Measurements from ENCODE around the gene NSMCE4A. TPM values are rescaled to one million over a fixed set of nuclear protein-coding genes. Genes with fewer than 3 reads are reported as not detected.
A peak's percentile ranks its signal among the peaks of the same experiment; 100 is the strongest.
"Not testable (repeated sequence)": the region's sequence is repeated elsewhere in the genome, so short reads cannot be mapped to it uniquely, and the experiment has no call there.

The NSMCE4A gene
- total RNA-seq, 2 experiments from 2014 or later: 56.3 to 56.4 TPM

DNA sequence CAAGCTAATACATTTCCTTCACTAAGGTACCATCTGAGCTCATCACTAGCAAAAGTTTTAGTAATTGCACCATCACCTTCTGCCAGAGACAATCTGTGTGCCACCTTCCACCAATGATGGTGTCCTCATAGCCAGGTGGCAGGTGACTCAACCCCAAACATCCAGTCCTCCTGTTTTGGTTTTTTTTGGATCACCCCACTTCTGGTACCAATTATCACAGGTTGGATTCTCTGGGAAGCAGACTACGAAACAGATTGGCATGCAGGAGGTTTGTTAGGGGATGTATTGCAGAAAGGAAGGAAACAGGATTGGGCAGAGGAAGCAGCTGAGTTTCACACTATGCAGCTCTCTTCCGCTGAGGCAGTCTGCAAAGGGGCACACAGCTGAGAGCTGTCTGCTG is 9.4 kb upstream of the NSMCE4A start:
- no peak for ATAC-seq
- CTCF ChIA-PET: no interaction called here
- intact Hi-C loops (cut with DNase I, micrococcal nuclease): no loop called here
- peaks cover 8% of the 10 kb centered on the region for H3K4me1 Mint-ChIP-seq
- H3K36me3 Mint-ChIP-seq (ENCODE audit: low read depth): peaks cover 5% of the 10 kb centered on the region
- H3K9me3 Mint-ChIP-seq (ENCODE audit: low read depth): peaks cover 13% of the 10 kb centered on the region
- no peak overlapping the region for H3K4me3 Mint-ChIP-seq
- H3K27me3 Mint-ChIP-seq: peaks cover 11% of the 10 kb centered on the region
- POLR2A ChIA-PET: no interaction called here
- DNase-seq: no peak
- H3K27ac Mint-ChIP-seq: no peak overlapping the region

- peaks cover 13% of the 10 kb centered on the region for H3K9me3 Mint-ChIP-seq (ENCODE audit: low read depth)
- no peak overlapping the region for H3K27ac Mint-ChIP-seq
- H3K36me3 Mint-ChIP-seq (ENCODE audit: low read depth): peaks cover 5% of the 10 kb centered on the region
- peaks cover 8% of the 10 kb centered on the region for H3K4me1 Mint-ChIP-seq
- ATAC-seq: no peak
- no peak for DNase-seq
- intact Hi-C loops (cut with DNase I, micrococcal nuclease): no loop called here
- ChIA-PET POLR2A (no interaction called here), CTCF (no interaction called here)
- peaks cover 11% of the 10 kb centered on the region for H3K27me3 Mint-ChIP-seq
- no peak overlapping the region for H3K4me3 Mint-ChIP-seq
Measured at GRCh38 chr10:121983852-121984251, 8.8 kb upstream of the NSMCE4A start.

DNA sequence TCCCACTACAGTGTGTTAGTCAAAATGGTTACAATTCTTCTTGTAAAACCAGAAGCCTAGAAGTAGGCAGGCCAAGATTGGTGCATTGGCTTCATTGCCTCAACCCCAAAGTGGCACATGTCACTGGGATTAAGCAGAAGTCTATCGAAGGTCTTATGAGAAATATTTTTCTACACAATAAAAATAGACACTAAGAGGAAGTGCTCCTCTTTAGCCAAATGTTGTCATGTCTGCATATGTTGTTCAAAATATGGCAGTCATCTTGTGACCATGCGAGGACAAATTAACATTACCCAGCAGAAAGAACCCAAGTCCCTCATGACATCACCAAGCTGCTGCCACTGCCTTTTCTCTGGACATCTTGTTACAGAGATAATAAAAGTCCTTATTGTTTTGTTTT is 6.3 kb upstream of the NSMCE4A start:
- no peaks in the 10 kb centered on the region for H3K4me1 Mint-ChIP-seq
- peaks cover 14% of the 10 kb centered on the region for H3K9me3 Mint-ChIP-seq (ENCODE audit: low read depth)
- ChIA-PET CTCF (no interaction called here), POLR2A (no interaction called here)
- DNase-seq: no peak
- ATAC-seq: no peak
- peaks cover 2% of the 10 kb centered on the region for H3K27me3 Mint-ChIP-seq
- no peak overlapping the region for H3K4me3 Mint-ChIP-seq
- H3K27ac Mint-ChIP-seq: no peak overlapping the region
- intact Hi-C loops (cut with DNase I, micrococcal nuclease): no loop called here
- H3K36me3 Mint-ChIP-seq (ENCODE audit: low read depth): peaks cover 5% of the 10 kb centered on the region

GRCh38 chr10:121978511-121978910 is 3.5 kb upstream of the NSMCE4A start:
- no peaks in the 10 kb centered on the region for H3K27me3 Mint-ChIP-seq

DNA sequence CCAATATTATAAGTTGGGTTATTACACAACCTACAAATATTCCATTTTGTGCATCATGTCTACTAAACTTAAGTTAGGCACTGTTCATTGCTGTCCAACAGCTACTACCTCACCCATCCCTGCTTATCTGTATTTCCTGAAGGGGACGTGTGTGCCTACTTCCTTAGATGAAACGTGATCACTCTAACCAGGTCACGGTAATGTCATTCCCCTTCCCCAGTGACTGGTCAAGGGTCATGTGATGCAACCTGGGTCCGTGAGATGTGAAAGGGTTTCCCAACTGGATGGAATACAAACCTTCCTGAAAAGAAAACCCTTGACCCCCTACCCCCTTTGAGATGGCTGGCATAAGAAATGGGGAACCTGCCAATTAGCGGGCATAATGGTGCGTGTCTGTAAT is 1.6 kb upstream of the NSMCE4A start:
- intact Hi-C loops (cut with DNase I, micrococcal nuclease): loop anchor here in 1 of 2 experiments (10.0 kb wide), 3 partner anchors 398 to 1178 kb away; partner anchors contain the start of genes BUB3, C10orf88 and PLEKHA1
- Mint-ChIP-seq H3K27me3 (no peaks in the 10 kb centered on the region), H3K4me3 (no peak overlapping the region), H3K9me3 (ENCODE audit: low read depth) (peaks cover 7% of the 10 kb centered on the region), H3K36me3 (ENCODE audit: low read depth) (peaks cover 15% of the 10 kb centered on the region), H3K27ac (no peak overlapping the region), H3K4me1 (peaks cover 19% of the 10 kb centered on the region)
- POLR2A ChIA-PET: no interaction called here
- CTCF ChIA-PET: no interaction called here
- no peak for DNase-seq
- ATAC-seq: no peak

More at GRCh38 chr10:121978511-121978910, 3.5 kb upstream of the NSMCE4A start:
- ATAC-seq (no peak), DNase-seq (no peak)
- intact Hi-C loops (cut with DNase I, micrococcal nuclease): loop anchor here in 1 of 2 experiments (10.0 kb wide), 3 partner anchors 396 to 1176 kb away; partner anchors contain the start of genes BUB3, C10orf88 and PLEKHA1
- Mint-ChIP-seq H3K4me3 (no peak overlapping the region), H3K27ac (no peak overlapping the region), H3K36me3 (ENCODE audit: low read depth) (peaks cover 3% of the 10 kb centered on the region), H3K4me1 (peaks cover 6% of the 10 kb centered on the region), H3K9me3 (ENCODE audit: low read depth) (peaks cover 7% of the 10 kb centered on the region)
- POLR2A ChIA-PET: no interaction called here
- CTCF ChIA-PET: no interaction called here

DNA sequence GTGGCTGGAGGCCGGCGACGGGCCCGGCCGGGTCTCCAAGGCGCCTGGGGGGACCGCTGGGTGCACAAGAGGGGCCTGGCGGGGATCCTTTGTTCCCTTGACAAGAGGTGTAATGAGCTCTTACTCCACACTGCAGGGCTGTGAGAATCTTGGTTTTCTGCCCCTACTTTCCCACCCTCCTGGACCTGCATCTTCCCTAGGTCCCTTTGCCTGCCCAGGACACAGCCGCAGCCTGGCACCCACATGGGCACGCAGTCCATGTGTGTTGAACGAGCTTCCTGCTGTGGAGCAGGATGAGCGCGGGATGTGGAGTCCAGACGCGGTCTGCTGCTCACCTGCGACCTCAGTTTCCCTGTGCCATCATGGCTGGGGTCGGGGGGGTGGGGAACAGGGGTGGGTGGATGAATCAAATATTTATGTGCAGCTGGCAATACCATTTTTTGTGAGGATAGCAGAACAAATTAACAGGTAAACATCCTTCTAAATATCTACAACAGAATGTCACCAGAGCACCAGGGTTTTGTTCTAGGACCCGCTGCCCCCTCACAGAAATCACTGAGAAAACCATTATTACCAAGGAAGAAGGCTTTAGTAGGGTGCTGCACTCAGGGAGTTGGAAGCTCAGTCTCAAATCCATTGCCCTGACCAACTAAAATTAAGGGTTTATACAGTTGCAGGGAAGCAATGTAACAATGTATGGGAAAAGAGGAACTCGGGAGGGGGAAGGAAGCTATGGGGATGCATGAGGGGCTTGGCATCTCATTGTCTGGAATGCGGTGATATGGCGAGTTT is 474 bp upstream of the NSMCE4A start:
- peaks cover 19% of the 10 kb centered on the region for H3K4me1 Mint-ChIP-seq
- ChIA-PET POLR2A (no interaction called here), CTCF (no interaction called here)
- DNase-seq (no peak), ATAC-seq (peak; percentile 17)
- H3K4me3 Mint-ChIP-seq: peak overlapping the region; percentile 81
- H3K9me3 Mint-ChIP-seq (ENCODE audit: low read depth): peaks cover 7% of the 10 kb centered on the region
- H3K27ac Mint-ChIP-seq: peak overlapping the region; percentile 42
- no peaks in the 10 kb centered on the region for H3K27me3 Mint-ChIP-seq
- intact Hi-C loops (cut with DNase I, micrococcal nuclease): loop anchor here (2.0 to 10.0 kb wide), 4 partner anchors 47 to 1179 kb away; partner anchors contain the start of genes ATE1 (in 1 of the 2), BUB3 (in 1 of the 2), C10orf88 (in 1 of the 2) and PLEKHA1 (in 1 of the 2)
- peaks cover 24% of the 10 kb centered on the region for H3K36me3 Mint-ChIP-seq (ENCODE audit: low read depth)

GRCh38 chr10:121974019-121974534 is 940 bp downstream of the NSMCE4A start:
- ATAC-seq: no peak

DNA sequence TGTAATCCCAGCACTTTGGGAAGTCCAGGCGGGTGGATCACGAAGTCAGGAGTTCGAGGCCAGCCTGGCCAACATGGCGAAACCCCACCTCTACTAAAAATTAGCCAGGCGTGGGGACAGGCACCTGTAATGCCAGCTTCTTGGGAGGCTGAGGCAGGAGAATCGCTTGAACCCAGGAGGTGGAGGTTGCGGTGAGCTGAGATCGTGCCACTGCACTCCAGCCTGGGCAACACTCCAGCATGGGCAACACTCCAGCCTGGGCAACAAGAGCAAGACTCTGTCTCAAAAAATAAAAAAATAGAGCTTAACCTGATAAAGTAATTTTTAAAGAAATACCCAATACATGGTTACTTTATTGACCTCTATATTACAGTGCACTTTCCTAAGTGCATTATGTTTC is 5.9 kb downstream of the NSMCE4A start:
- H3K4me3 Mint-ChIP-seq; H3K9me3 Mint-ChIP-seq (ENCODE audit: low read depth); POLR2A ChIA-PET; DNase-seq; ATAC-seq; H3K27ac Mint-ChIP-seq; intact Hi-C loops (cut with DNase I, micrococcal nuclease); H3K27me3 Mint-ChIP-seq: not testable (repeated sequence)
- CTCF ChIA-PET: interaction anchor here (0.8 kb wide), 1 partner anchor 285 kb away, joined by 3 read pairs; no protein-coding TSS in a partner anchor
- Mint-ChIP-seq H3K4me1 (peaks cover 16% of the 10 kb centered on the region), H3K36me3 (ENCODE audit: low read depth) (peaks cover 48% of the 10 kb centered on the region)

More at GRCh38 chr10:121974019-121974534, 940 bp downstream of the NSMCE4A start:
- no peak for DNase-seq
- H3K27me3 Mint-ChIP-seq: no peaks in the 10 kb centered on the region
- H3K4me3 Mint-ChIP-seq: peak overlapping the region; percentile 81
- peaks cover 25% of the 10 kb centered on the region for H3K36me3 Mint-ChIP-seq (ENCODE audit: low read depth)
- ChIA-PET CTCF (no interaction called here), POLR2A (no interaction called here)
- H3K4me1 Mint-ChIP-seq: peaks cover 19% of the 10 kb centered on the region
- H3K27ac Mint-ChIP-seq: peak overlapping the region; percentile 8
- intact Hi-C loops (cut with DNase I, micrococcal nuclease): loop anchor here (1.0 to 10.0 kb wide), 5 partner anchors 45 to 1181 kb away; partner anchors contain the start of genes ATE1 (in 2 of the 2), BUB3 (in 1 of the 2), C10orf88 (in 1 of the 2) and PLEKHA1 (in 1 of the 2)
- peaks cover 7% of the 10 kb centered on the region for H3K9me3 Mint-ChIP-seq (ENCODE audit: low read depth)

- ATAC-seq: no peak
- Mint-ChIP-seq H3K27ac (no peak overlapping the region), H3K27me3 (no peaks in the 10 kb centered on the region), H3K36me3 (ENCODE audit: low read depth) (peaks cover 37% of the 10 kb centered on the region), H3K4me3 (no peak overlapping the region), H3K4me1 (no peaks in the 10 kb centered on the region), H3K9me3 (ENCODE audit: low read depth) (no peaks in the 10 kb centered on the region)
- intact Hi-C loops (cut with DNase I, micrococcal nuclease): no loop called here
- ChIA-PET CTCF (no interaction called here), POLR2A (interaction anchor here (1.2 kb wide), 1 partner anchor 14 kb away, joined by 3 read pairs; no protein-coding TSS in a partner anchor)
- no peak for DNase-seq
Measured at GRCh38 chr10:121965996-121966395, 9.0 kb downstream of the NSMCE4A start.

DNA sequence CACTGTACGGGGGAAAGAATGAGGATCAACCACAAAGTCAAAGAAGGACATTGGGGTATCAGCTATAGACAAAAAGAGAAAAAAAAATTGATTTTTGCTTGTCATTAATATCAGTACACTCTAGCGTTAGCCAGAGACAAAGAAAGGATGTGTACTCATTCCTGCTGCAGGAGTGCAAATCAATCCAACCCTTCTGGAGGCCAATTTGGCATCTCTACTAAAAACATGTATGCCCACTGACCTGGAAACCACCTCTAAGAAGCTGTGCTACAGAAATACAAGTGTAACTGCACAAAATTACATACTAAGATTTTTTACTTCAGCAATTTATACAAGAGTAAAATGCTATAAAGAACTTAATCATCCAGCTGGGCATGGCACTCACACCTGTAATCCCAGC is 13.6 kb downstream of the NSMCE4A start:
- peaks cover 14% of the 10 kb centered on the region for H3K4me1 Mint-ChIP-seq
- H3K36me3 Mint-ChIP-seq (ENCODE audit: low read depth): peaks cover 33% of the 10 kb centered on the region
- intact Hi-C loops (cut with DNase I, micrococcal nuclease): no loop called here
- CTCF ChIA-PET: interaction anchor here (0.5 to 1.1 kb wide), 2 partner anchors 11 to 475 kb away, joined by 3 read pairs; no protein-coding TSS in a partner anchor
- ATAC-seq (no peak), DNase-seq (no peak)
- H3K4me3 Mint-ChIP-seq: no peak overlapping the region
- POLR2A ChIA-PET: no interaction called here
- H3K27ac Mint-ChIP-seq: no peak overlapping the region
- no peaks in the 10 kb centered on the region for H3K9me3 Mint-ChIP-seq (ENCODE audit: low read depth)
- H3K27me3 Mint-ChIP-seq: no peaks in the 10 kb centered on the region

GRCh38 chr10:121959671-121960070 is 15.3 kb downstream of the NSMCE4A start:
- Mint-ChIP-seq H3K4me3 (no peak overlapping the region), H3K9me3 (ENCODE audit: low read depth) (no peaks in the 10 kb centered on the region), H3K4me1 (peaks cover 19% of the 10 kb centered on the region), H3K36me3 (ENCODE audit: low read depth) (peaks cover 31% of the 10 kb centered on the region), H3K27ac (no peak overlapping the region), H3K27me3 (no peaks in the 10 kb centered on the region)
- intact Hi-C loops (cut with DNase I, micrococcal nuclease): no loop called here
- DNase-seq (no peak), ATAC-seq (peak; percentile 74)
- POLR2A ChIA-PET: no interaction called here
- CTCF ChIA-PET: no interaction called here
